GM18508 (cell line): ENCODE measurements around the gene MPP3.
"Not testable (repeated sequence)": the region's sequence is repeated elsewhere in the genome, so short reads cannot be mapped to it uniquely, and the experiment has no call there.

Source experiments
- ATAC-seq: cut with Tn5 transposase; IDR thresholded peaks from one replicate; pipeline ENCODE4 v1.9.1; 2021; ENCODE audit warnings: moderate number of reproducible peaks; ENCODE audit not compliant: insufficient read depth, unreplicated experiment

Gene MPP3

DNA sequence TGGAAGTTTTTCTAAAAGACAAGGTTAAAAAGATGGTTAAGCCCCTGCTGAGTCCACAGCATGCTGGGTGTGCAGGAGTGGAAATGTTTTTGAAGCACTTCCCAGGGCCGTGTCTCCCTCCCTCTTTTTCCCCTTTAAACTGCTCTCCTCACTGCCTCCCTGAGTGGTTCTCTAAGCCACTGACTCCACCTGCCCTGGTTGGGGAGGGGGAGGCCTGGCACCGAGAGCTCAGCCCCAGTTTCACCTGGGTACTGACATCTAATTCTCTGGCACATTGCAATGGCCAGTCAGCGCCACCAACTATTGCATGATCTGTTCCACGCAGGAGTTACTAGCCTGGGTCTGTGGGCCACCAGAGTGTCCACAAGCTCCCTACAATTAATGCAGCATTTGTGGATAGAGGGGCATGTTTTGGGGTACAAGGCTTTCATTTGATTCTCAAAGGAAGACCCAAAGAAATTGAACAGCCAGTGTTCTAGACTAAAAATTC, 22.7 kb downstream of the MPP3 start:
- ATAC-seq, result no peak

DNA sequence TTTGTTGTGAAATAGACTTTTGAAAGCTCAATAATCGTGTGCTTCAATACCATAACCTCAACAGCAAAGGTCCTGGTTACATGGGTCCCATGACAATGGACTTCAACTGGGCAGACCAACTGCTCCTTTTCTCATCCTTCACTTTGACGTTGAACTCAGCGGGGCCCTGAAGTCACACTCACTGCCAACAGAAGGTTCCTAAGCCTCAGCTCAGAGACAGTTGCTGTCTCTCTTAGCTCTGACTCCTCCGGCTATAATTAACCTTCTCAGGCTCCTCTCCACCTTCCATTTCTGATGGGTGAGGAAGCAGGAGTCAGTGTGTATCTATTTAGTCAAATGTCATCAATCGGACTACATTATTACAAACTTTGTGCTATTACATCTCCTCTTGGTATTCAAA, 23.8 kb downstream of the MPP3 start:
- no peak for ATAC-seq

GRCh38 chr17:43808076-43808475, 24.9 kb downstream of the MPP3 start:
- no peak for ATAC-seq

DNA sequence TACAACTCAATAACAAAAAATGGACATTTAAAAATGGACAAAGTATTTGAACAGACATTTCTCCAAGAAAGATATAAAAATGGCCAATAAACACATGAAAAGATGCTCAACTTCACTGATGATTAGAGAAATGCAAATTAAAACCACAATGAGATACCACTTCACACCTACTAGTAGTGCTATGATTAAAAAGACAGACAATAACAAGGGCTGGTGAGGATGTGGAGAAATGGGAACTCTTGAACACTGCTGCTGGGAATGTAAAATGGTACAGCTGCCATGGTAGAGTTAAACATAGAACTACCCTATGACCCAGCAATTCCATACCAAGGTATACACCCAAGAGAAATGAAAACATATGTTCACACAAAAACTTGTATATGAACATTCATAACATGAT, 27.8 kb downstream of the MPP3 start:
- no peak for ATAC-seq

DNA sequence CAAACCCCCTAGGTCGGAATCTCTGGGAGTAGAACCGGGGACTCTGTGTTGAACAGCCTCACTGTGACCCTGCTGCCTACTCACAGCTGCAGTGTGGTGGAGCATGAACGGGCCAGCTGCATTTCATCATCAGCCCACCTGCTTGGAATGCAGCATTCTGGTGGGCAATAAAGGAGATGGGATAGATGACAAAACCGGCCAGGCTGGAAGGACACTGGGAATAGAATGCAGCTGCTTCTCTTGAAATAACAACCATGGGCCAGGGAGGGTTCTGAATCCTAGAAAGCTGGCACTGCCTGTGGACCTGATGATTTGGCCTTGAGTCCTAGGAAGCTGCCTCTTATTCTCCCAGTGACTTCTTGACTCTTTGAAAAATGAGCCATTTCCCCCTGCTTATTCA, 29.2 kb downstream of the MPP3 start:
- no peak for ATAC-seq

- ATAC-seq, result no peak
These were observed 31.1 kb downstream of the MPP3 start for GRCh38 chr17:43801844-43802243.

- no peak for ATAC-seq
These were observed 32.2 kb downstream of the MPP3 start for GRCh38 chr17:43800736-43801135.

GRCh38 chr17:43799047-43799446, 33.9 kb downstream of the MPP3 start:
- no peak for ATAC-seq

DNA sequence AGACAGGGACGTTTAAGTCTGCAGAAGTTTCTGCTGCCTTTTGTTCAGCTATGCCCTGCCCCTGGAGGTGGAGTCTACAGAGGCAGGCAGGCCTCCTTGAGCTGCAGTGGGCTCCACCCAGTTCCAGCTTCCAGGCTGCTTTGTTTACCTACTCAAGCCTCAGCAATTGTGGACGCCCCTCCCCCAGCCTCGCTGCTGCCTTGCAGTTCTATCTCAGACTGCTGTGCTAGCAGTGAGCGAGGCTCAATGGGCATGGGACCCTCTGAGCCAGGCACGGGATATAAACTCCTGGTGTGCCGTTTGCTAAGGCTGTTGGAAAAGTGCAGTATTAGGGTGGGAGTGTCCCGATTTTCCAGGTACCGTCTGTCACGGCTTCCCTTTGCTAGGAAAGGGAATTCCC, 34.9 kb downstream of the MPP3 start:
- ATAC-seq, result not testable (repeated sequence)

DNA sequence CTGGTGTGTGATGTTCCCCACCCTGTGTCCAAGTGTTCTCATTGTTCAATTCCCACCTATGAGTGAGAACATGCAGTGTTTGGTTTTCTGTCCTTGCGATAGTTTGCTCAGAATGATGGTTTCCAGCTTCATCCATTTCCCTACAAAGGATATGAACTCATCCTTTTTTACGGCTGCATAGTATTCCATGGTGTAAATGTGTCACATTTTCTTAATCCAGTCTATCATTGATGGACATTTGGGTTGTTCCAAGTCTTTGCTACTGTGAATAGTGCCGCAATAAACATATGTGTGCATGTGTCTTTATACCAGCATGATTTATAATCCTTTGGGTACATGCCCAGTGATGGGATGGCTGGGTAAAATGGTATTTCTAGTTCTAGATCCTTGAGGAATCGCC, 40.3 kb downstream of the MPP3 start:
- not testable (repeated sequence) for ATAC-seq

DNA sequence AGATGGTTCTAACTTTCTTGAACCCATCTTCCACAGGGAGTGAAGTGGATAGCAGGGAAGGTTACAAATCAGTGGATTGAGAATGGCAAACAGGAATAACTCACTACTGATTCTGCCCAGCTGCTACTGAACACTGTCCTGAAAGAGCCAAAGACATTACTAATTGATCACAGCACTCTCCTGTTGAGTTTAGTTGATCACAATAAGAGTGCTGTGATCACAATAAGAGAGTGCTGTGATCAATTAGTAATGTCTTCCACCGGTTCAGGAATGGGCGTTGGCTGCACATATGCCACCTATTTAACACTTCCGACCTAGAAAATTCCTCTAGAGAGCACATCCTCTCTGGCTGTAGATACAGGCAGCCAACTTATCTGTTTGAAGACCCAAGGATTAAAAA, 41.4 kb downstream of the MPP3 start:
- ATAC-seq, result no peak

DNA sequence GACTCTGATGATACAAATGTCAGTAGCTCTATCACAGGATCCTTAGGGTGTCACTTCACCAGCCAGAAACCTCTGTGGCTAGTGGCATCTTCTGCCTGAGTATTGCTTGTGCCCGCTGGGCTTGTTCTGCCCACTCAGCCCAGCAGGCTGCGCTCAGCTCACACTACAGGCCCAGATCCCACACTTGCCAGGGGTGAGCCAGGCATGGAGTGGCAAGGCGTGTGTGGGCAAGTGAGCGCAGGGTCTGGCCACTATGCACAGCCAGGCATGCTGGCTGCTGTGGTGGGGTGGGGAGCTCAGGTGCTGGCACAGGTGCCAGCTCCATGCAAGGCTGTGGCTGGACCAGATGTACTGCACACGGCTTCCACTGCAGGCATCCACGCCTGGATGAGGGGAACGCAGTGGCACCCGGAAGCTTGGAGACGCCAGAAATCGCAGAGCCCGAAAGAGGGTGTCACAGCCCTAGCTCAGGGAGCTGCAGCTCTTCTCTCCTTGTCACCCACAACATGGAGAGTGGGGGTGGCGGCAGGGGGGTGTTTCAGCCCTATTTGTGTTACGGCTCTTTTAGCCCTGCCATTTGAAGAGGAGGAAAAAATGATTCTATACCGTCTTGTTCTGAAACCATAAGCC, 42.5 kb downstream of the MPP3 start:
- no peak for ATAC-seq

DNA sequence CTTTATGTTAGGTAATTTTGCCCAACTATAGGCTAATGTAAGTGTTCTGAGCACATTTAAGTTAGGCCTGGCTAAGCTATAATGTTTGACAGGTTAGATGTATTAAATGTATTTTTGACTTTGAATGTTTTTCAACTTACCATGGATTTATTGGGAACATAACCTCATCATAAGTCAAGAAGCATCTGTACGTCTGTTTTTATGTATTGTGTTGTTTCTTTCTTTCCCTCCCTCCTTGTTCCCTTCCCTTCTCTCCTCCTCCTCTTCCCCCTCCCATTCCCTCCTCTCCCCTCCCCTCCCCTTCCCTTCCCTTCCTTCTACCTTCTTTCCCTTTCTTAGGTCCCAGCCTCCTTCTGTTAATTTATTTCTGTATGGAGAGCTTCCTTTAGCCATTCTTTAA, 43.5 kb downstream of the MPP3 start:
- no peak for ATAC-seq

DNA sequence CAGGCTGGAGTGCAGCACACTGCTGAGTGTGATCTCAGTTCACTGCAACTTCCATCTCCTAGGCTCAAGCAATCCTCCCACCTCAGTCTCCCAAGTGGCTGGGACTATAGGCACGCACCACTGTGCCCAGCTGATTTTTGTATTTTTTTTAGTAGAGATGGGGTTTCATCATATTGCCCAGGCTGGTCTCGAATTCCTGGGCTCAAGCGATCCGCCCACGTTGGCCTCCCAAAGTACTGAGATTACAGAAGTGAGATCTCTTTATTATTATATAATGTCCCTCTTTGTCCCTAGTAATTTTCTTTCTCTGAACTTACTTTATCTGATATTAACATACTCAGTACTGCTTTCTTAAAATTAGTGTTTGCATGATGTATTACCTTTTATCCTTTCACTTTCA, 44.4 kb downstream of the MPP3 start:
- ATAC-seq, result no peak

DNA sequence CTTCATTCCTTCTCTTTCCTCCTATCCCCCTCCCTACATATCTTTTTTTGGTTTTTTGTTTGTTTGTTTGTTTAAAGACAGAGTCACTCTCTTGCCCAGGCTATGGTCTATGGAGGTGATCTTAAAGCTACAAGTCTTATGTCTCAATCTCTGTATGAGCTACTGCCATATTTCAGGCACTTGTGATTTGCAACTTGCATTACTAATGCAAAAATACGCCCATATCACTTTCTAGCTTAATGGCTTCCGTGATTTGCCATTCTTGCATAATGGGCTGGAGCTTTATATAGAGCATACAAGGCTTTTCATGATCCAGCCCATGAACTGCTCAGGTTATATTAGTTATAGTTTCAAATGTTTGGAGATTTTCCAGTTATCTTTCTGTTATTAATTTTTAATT, 45.2 kb downstream of the MPP3 start:
- no peak for ATAC-seq

- ATAC-seq, result no peak
These were observed 48.3 kb downstream of the MPP3 start for GRCh38 chr17:43784628-43785101.

DNA sequence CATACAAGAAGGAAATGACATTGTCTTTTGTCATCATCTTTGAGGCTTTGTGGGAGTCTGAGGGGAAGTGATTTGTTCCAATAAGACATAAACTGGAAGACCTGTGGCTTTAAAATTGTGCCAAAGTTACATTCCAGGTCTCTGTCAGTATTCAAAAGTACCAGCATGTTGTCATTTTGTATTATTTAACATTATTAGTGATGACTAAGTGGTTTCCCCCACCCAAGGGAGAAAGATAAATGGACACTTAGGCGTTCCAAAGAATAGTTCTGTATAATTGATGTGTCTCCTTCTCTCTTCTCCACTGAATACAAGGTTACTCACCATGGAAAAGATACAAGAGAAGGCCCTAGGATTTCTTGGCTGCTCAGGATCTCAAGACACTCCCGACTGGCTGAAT, 48.9 kb downstream of the MPP3 start:
- no peak for ATAC-seq

DNA sequence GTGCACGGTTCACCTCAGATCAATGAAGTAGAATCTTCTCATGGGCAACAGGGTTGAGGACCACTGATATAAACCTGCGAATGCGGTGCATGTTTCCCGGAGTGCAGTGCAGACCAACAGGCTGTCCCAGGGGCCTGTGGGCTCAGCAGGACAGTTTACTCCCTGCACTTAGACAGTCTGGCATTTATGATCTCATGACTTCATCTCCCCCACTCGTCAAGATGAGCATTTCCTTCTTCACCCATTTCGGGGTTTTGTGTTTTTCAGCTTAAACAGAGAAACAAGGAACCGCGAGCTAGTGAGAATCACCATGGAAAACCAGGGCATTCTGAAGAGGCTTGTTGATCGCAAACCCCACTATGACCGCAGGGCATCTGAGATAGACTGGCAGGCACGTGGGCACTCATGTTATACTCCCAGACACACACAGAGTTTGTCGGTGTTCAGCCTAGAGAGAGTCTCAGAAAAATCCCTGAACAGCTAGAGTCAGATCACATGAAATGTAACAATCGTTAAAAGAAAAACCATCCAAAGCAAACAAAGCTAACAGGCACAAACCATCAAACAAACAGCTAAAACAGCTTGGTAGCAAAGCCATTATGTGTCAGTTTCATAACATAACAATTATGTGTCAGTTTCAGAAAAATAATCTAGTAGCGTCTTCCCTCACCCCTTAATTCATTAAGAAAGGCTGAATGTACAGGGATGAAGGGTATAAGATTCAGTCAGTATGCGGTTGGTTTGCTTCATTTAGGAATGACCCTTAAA, 49.8 kb downstream of the MPP3 start:
- no peak for ATAC-seq

DNA sequence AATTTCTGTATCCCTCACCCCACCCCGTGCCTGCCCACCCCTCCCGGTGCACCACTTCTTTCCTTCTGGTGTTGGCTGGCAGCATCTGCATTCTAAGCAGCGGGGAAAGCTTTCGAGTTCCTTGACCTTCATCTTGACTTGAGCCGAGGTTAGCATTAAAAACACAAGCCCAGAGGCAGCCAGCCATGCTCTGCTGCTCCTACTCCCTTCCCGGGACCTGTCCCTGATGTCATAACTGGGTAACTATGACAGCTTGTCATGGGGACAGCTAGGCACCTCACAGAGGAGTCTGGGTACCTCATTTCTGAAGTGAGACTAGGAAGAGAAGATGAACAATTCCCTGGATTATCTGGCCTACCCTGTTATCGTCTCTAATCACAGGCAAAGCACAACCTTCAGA, 52.8 kb downstream of the MPP3 start, which contains the start of gene CFAP97D1:
Gene CFAP97D1 (plus strand): TSS at position 301 of the 400 bp plus-strand sequence. CDS start 28 bp downstream, at position 329.
- no peak for ATAC-seq

DNA sequence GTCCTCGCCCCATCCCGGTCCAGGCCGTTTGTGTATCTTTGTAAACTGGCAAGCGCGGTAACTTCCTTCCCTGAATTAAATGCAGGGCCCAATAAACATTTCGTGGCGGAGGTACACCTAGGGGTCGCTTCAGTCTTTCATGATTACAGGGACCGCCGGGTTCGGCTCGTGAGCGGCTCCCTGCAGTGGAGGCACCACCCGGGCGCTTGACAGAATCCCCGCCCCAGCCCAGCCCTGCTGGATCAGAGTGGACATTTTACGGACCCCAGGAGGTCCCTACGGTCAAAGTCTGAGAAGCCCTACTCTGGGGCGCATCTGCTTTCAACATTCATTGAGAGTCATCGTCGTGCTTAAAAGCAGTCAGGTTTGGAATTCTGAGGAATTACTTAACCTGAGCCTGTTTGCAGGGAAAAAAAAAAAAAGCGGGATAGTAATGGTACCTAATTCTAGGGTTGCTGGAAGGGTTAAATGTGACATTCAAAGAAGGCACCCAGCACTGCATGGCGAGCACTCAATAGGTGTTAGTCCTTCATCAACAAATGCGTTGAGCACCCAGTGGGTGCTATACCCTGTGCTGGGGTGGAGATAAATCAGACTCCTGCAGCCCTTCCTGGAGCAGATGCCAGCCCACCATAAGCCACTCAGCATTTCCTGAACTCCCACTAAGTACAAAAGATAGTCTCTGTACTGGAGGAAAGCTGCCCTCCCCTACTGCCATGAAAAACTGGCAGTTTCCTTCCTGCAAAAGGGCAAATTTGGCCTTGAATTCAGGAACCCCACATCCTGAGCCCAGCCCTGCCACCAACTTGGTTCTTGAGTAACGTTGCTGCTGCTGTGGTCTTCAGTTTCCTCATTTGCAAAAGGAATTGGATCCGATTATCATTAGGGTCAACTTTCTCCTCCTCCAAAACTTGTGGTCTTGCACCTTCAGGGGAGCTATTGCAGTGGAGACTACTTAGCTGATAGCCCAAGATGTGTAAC, 53.5 kb downstream of the MPP3 start:
- ATAC-seq, result no peak
